HCT116 (cell line): ENCODE results near the gene SH3GLB2. TPM values are rescaled to one million over a fixed set of nuclear protein-coding genes. Genes with fewer than 3 reads are reported as not detected.

Source experiments
- ATAC-seq: fragments of 200-7000 bp; cut with Tn5 transposase; 2 replicates; pipeline ENCODE4 v1.9.1; 2020; ENCODE audit warnings: mild to moderate bottlenecking, moderate library complexity
- BruUV-seq: library from RNA; stranded (reverse); fragments of 400-500 nt; replicated peaks from 2 replicates; lab custom pipeline; 2021; lab: Mats Ljungman, UMichigan
- CTCF ChIA-PET: fragments of 300-600 bp; sonication (Branson Sonifier 250); formaldehyde crosslinking; loops from one replicate; lab custom pipeline; 2021; ENCODE audit warnings: antibody characterized with exemption; lab: Charles Lee
- POLR2A ChIA-PET: fragments of 300-600, 350-600 bp; sonication (Branson Sonifier 250); formaldehyde crosslinking; loops from one replicate; lab custom pipeline; 2021; ENCODE audit warnings: antibody characterized with exemption; lab: Charles Lee
- RAD21 ChIA-PET, 2 experiments: fragments of 300-600 bp; sonication (Branson Sonifier 250); formaldehyde crosslinking; loops; one replicate each; lab custom pipeline; 2023; ENCODE audit warnings: low total read pairs in 2 of 2; ENCODE audit not compliant: uncharacterized antibody in 2 of 2, unreplicated experiment in 2 of 2, low non-redundant PET in 1 of 2; lab: Charles Lee
- DNase-seq: peaks from one replicate; pipeline ENCODE4 v3.0.0-alpha.2; 2010; ENCODE audit warnings: low read depth, low spot score
- H2AFZ ChIP-seq: fragments of 200-600 bp; shearing (Covaris generic), sonication (generic); 2 replicates; pipeline ENCODE4 v1.6.1; 2017; ENCODE audit warnings: low read depth, mixed run types, mixed read lengths, antibody characterized with exemption, low read length; ENCODE audit not compliant: poor library complexity, severe bottlenecking
- H3K27ac ChIP-seq: 2 replicates; pipeline ENCODE4 v1.5.1; 2012; ENCODE audit warnings: low read depth, low read length
- H3K27me3 ChIP-seq: fragments of 200-600 bp; sonication (generic); 2 replicates; pipeline ENCODE4 v1.6.1; 2016; ENCODE audit warnings: mixed run types, low read length, mixed read lengths; ENCODE audit not compliant: insufficient read depth
- H3K36me3 ChIP-seq, 2 experiments: fragments of 200-500 bp in 1 of 2; fragments of 200-600 bp in 1 of 2; sonication (Bioruptor generic) in 1 of 2; sonication (generic) in 1 of 2; 2 replicates each; pipeline versions ENCODE4 v1.5.1 to v1.6.1; 2014 to 2016; ENCODE audit warnings: low read length in 2 of 2, inconsistent platforms in 1 of 2, mixed read lengths in 1 of 2, mixed run types in 1 of 2; ENCODE audit not compliant: insufficient read depth in 2 of 2, control insufficient read depth in 1 of 2
- H3K4me1 ChIP-seq, 2 experiments: fragments of 200-600 bp in 1 of 2; sonication (generic) in 1 of 2; 2 replicates each; pipeline versions ENCODE4 v1.5.1 to v1.6.1; 2012 to 2017; ENCODE audit warnings: low read length in 2 of 2, inconsistent platforms in 1 of 2, mild to moderate bottlenecking in 1 of 2, mixed read lengths in 1 of 2, mixed run types in 1 of 2, moderate library complexity in 1 of 2; ENCODE audit not compliant: insufficient read depth in 2 of 2, control insufficient read depth in 1 of 2
- H3K4me2 ChIP-seq: fragments of 200-600 bp; sonication (generic); 2 replicates; pipeline ENCODE4 v1.6.1; 2017; ENCODE audit warnings: mixed run types, low read length, mixed read lengths
- H3K4me3 ChIP-seq, 2 experiments: fragments of 200-600 bp in 1 of 2; sonication (generic) in 1 of 2; replicated peaks in 1 of 2; 2 replicates each; pipeline ENCODE4 v1.5.1; 2011 to 2016; ENCODE audit warnings: low read length in 2 of 2, control low read depth in 1 of 2, low read depth in 1 of 2, mild to moderate bottlenecking in 1 of 2, mixed read lengths in 1 of 2, mixed run types in 1 of 2
- H3K79me2 ChIP-seq: fragments of 200-600 bp; sonication (generic); 2 replicates; pipeline ENCODE4 v1.6.1; 2017; ENCODE audit warnings: mild to moderate bottlenecking, mixed run types, low read length, moderate library complexity, mixed read lengths; ENCODE audit not compliant: insufficient read depth
- H3K9ac ChIP-seq: fragments of 200-600 bp; sonication (generic); 2 replicates; pipeline ENCODE4 v1.6.1; 2016; ENCODE audit warnings: low read length, mixed read lengths
- H3K9me2 ChIP-seq: fragments of 200-600 bp; sonication (generic), shearing (Covaris generic); 2 replicates; pipeline ENCODE4 v1.6.1; 2017; ENCODE audit warnings: mixed run types, mild to moderate bottlenecking, moderate library complexity; ENCODE audit not compliant: insufficient read depth
- H3K9me3 ChIP-seq, 2 experiments: fragments of 200-500 bp in 1 of 2; fragments of 200-600 bp in 1 of 2; sonication (Bioruptor generic) in 1 of 2; sonication (generic) in 1 of 2; 2 replicates each; pipeline ENCODE4 v1.6.1; 2014 to 2017; ENCODE audit warnings: low read length in 2 of 2, mixed read lengths in 2 of 2, inconsistent platforms in 1 of 2, low read depth in 1 of 2, mild to moderate bottlenecking in 1 of 2, mixed run types in 1 of 2, moderate library complexity in 1 of 2; ENCODE audit not compliant: control insufficient read depth in 1 of 2, insufficient read depth in 1 of 2
- H4K20me1 ChIP-seq: fragments of 200-600 bp; sonication (generic), shearing (Covaris generic); 2 replicates; pipeline ENCODE4 v1.6.1; 2017; ENCODE audit warnings: mixed run types, mild to moderate bottlenecking, moderate library complexity; ENCODE audit not compliant: insufficient read depth
- ATF3 ChIP-seq: IDR thresholded peaks from 2 replicates; pipeline ENCODE4 v1.6.1; 2012
- CBX3 ChIP-seq: IDR thresholded peaks from 2 replicates; pipeline ENCODE4 v1.6.1; 2012; ENCODE audit warnings: low read depth
- CTCF ChIP-seq, 3 experiments: fragments of 200-600 bp in 1 of 3; sonication (generic) in 1 of 3; IDR thresholded peaks in 2 of 3; conservative IDR thresholded peaks in 1 of 3; 2 replicates each; pipeline ENCODE4 v1.5.1; 2012 to 2017; ENCODE audit warnings: low read depth in 2 of 3, low read length in 2 of 3, antibody characterized with exemption in 1 of 3, borderline replicate concordance in 1 of 3, control low read depth in 1 of 3, mild to moderate bottlenecking in 1 of 3, mixed read lengths in 1 of 3, mixed run types in 1 of 3, moderate library complexity in 1 of 3; ENCODE audit not compliant: insufficient read depth in 1 of 3
- EGR1 ChIP-seq: IDR thresholded peaks from 2 replicates; pipeline ENCODE4 v1.6.1; 2012; ENCODE audit warnings: low read depth
- EZH2 ChIP-seq: fragments of 200-600 bp; sonication (generic); IDR thresholded peaks from 2 replicates; pipeline ENCODE4 v1.6.1; 2017; ENCODE audit warnings: antibody characterized with exemption, mixed run types
- EZH2phosphoT487 ChIP-seq: fragments of 200-600 bp; IDR thresholded peaks from 2 replicates; pipeline ENCODE4 v1.6.1; 2018; ENCODE audit warnings: antibody characterized with exemption, borderline replicate concordance
- FOSL1 ChIP-seq: IDR thresholded peaks from 2 replicates; pipeline ENCODE4 v1.6.1; 2012; ENCODE audit warnings: low read depth
- JUND ChIP-seq: IDR thresholded peaks from 2 replicates; pipeline ENCODE4 v1.6.1; 2012
- MAX ChIP-seq: IDR thresholded peaks from 2 replicates; pipeline ENCODE4 v1.6.1; 2012
- POLR2A ChIP-seq: IDR thresholded peaks from 2 replicates; pipeline ENCODE4 v1.7.0; 2011; ENCODE audit warnings: borderline replicate concordance; ENCODE audit not compliant: insufficient read depth, insufficient read length; ENCODE audit errors: extremely low read depth
- TCF7L2 ChIP-seq: IDR thresholded peaks from 2 replicates; pipeline ENCODE4 v1.7.0; 2011; ENCODE audit warnings: borderline replicate concordance, inconsistent platforms; ENCODE audit not compliant: insufficient read depth, insufficient read length; ENCODE audit errors: extremely low read depth
- YY1 ChIP-seq: IDR thresholded peaks from 2 replicates; pipeline ENCODE4 v1.6.1; 2011; ENCODE audit warnings: low read length, low read depth, moderate library complexity, mild to moderate bottlenecking; ENCODE audit not compliant: insufficient replicate concordance; ENCODE audit errors: extremely low read depth
- ZBTB33 ChIP-seq: IDR thresholded peaks from 2 replicates; pipeline ENCODE4 v1.6.1; 2011; ENCODE audit warnings: mild to moderate bottlenecking, low read length, moderate library complexity; ENCODE audit not compliant: insufficient replicate concordance; ENCODE audit errors: extremely low read depth
- ZFX ChIP-seq: fragments of 450-650 bp; IDR thresholded peaks from 2 replicates; pipeline ENCODE4 v1.6.1; 2017
- ZNF274 ChIP-seq: fragments of 200-500 bp; sonication (Bioruptor generic); IDR thresholded peaks from 2 replicates; pipeline ENCODE4 v1.6.1; 2014; ENCODE audit warnings: mild to moderate bottlenecking, low read depth, low read length, inconsistent platforms
- intact Hi-C: fragments of 100-400 bp; cut with micrococcal nuclease; formaldehyde crosslinking; loops from 2 replicates; pipeline ENCODE4 v1.10.0; 2022
- total RNA-seq: library from RNA; stranded (reverse); gene quantifications from one replicate; pipeline ENCODE4 v1.2.1, GENCODE V29; 2021; ENCODE audit not compliant: unreplicated experiment

The SH3GLB2 gene
- total RNA-seq, 1 experiment from 2014 or later = 87.9 TPM

GRCh38 chr9:128987805-128988204 is 40.3 kb downstream of the SH3GLB2 start:
- POLR2A ChIA-PET = no interaction called here
- no peak for DNase-seq
- BruUV-seq = TSS peak; percentile 8
- CTCF ChIA-PET = no interaction called here
- Histone ChIP-seq H3K27me3 (no peaks in the 10 kb centered on the region), H3K9ac (no peak overlapping the region), H2AFZ (no peak overlapping the region)
- intact Hi-C loops = no loop called here
- no peak for TF ChIP-seq EZH2phosphoT487
- TF ChIP-seq ATF3 = no peak
- TF ChIP-seq, all 23 proteins: peak for 0
- H3K9me3 ChIP-seq = no peaks in the 10 kb centered on the region
- RAD21 ChIA-PET = no interaction called here
- H3K4me2 ChIP-seq = no peak overlapping the region
- no peaks in the 10 kb centered on the region for H4K20me1 ChIP-seq
- no peak overlapping the region for H3K4me3 ChIP-seq
- H3K27ac ChIP-seq = no peak overlapping the region
- no peaks in the 10 kb centered on the region for H3K9me2 ChIP-seq
- H3K36me3 ChIP-seq = peaks cover 57 to 61% of the 10 kb centered on the region in 2 experiments
- H3K4me1 ChIP-seq = no peaks in the 10 kb centered on the region
- no peak for ATAC-seq
- peaks cover 4% of the 10 kb centered on the region; the same call in 1 of the 2 replicates for H3K79me2 ChIP-seq

GRCh38 chr9:128986671-128987070 is 41.5 kb downstream of the SH3GLB2 start:
- Histone ChIP-seq H3K9me3 (no peaks in the 10 kb centered on the region), H3K27ac (no peak overlapping the region), H3K27me3 (no peaks in the 10 kb centered on the region), H3K4me3 (no peak overlapping the region), H2AFZ (no peak overlapping the region), H3K36me3 (peaks cover 53 to 58% of the 10 kb centered on the region in 2 experiments), H3K4me2 (no peak overlapping the region), H3K9me2 (no peaks in the 10 kb centered on the region), H3K4me1 (no peaks in the 10 kb centered on the region), H4K20me1 (no peaks in the 10 kb centered on the region)
- ChIA-PET RAD21 (interaction anchor here in 1 of 2 experiments (0.8 kb wide), 1 partner anchor 349 kb away, joined by 4 read pairs; no protein-coding TSS in a partner anchor), POLR2A (no interaction called here), CTCF (no interaction called here)
- no peak for DNase-seq
- intact Hi-C loops = no loop called here
- no TSS peak for BruUV-seq
- TF ChIP-seq CTCF (IDR thresholded peaks at IDR 0.05 in 2 of 3, conservative IDR thresholded peaks at IDR 0.05 in 1 of 3; ENCODE audit: borderline replicate concordance in 1 of 3, insufficient read depth in 1 of 3, low read depth in 2 of 3, low read length in 2 of 3) (no peak), JUND (no peak), CBX3 (no peak), ZFX (no peak), FOSL1 (no peak), EZH2 (no peak), MAX (no peak), TCF7L2 (no peak), EZH2phosphoT487 (no peak), EGR1 (no peak), ZNF274 (no peak), YY1 (no peak), POLR2A (no peak), ZBTB33 (no peak)
- TF ChIP-seq, all 23 proteins: peak for 0
- no peak for ATAC-seq
- Histone ChIP-seq H3K9ac (no peak overlapping the region), H3K79me2 (peaks cover 4% of the 10 kb centered on the region; the same call in 1 of the 2 replicates)
